HG03135 (cell line): ENCODE results near the gene CCM2L.

ENCODE experiments used
- ATAC-seq: cut with Tn5 transposase; IDR thresholded peaks from one replicate; pipeline ENCODE4 v1.9.1; 2021; ENCODE audit warnings: mild to moderate bottlenecking, moderate library complexity; ENCODE audit not compliant: unreplicated experiment

CCM2L gene

DNA sequence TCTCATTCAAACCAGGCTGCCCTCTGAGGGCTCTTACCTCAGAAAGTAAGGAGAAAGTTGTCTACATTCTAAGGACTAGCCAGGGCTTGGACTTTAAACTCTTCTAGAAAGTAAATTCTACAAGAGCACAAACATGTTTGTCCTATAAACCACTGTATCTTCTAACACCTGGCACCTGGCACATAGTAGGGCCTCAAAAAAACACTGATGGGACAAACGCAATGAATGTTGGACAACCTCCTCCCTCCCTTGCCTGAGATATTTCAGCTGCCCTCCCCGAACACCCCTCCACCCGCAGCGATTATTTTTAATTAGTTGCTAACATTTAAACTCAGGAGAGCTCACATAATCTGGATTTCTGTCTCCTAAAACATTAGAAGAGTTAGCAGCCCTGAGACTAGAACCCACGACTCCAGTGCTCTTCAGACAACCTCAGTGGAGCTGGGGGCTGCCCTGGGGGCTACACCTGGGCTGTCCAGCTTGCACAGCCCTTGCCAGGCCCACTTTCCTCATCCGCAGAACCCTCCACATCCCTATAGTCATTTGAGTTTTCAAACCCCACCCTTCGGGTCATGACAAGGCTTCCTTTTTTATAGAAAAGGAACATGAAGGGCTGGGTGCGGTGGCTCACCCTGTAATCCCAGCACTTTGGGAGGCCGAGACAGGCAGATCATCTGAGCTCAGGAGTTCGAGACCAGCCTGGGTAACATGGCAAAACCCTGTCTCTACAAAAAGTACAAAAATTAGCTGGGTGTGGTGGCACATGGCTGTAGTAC, 46.7 kb downstream of the CCM2L start:
- ATAC-seq, result no peak

DNA sequence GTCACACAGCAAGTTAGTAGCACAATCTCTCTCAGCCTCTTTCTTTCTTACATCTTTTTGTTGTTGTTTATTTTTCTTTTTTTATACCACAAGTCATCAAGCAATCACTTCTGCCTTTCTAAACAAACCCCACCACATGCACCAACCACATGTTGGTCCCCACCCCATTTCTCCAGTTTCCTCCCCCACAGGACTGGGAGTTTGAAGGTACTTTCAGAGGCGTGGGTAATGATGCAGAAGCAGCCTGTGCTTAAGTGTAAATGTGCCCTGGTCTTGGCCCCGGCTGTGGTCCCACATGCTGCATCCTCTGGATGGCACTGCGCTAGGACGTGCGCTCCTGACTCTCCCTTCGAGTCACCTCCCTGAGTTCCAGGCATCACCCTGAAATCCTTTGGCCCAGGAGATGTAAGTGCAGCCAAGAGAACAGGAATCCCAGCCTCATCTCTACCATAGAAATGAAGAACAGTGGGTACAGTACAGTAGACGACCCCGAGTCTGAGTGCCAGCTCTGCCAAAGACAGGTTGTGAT, 47.5 kb downstream of the CCM2L start:
- ATAC-seq, result no peak

DNA sequence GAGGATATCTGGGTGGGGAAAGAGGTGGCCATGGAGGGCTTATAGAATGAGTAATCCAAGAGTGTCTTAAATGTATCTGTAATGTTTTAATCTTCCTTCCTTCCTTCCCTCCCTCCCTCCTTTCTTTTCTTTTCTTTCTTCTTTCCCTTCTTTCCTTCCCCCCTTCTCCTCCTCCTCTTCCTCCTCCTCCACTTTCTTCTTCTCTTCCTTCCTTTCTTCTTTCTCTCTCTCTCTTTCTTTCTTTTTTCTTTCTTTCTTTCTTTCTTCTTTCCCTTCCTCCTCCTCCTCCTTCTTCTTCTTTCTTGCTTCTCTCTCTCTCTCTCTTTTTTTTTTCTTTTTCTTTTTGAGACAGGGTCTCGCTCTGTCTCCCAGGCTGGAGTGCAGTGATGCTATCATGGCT, 49.0 kb downstream of the CCM2L start:
- ATAC-seq, result no peak

DNA sequence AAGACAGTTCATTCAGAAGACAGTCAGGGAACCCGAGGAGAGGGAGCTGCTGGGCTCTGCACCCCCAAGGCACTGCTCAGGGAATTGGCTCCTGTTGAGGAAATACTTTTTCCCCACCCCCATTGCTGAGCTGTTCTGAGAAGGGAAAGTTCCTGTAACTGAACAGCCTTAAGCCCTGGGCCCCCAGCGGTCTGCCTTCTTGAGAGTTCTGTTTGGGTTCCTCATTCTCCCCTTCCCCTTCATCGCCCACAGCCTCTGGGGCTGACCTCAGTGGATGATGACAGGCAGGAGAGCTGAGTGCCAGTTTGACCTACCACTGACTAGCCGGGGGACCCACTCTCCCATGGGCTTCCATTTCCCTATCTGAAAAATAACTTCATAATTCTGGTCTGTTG, 52.5 kb downstream of the CCM2L start:
- ATAC-seq, result no peak

DNA sequence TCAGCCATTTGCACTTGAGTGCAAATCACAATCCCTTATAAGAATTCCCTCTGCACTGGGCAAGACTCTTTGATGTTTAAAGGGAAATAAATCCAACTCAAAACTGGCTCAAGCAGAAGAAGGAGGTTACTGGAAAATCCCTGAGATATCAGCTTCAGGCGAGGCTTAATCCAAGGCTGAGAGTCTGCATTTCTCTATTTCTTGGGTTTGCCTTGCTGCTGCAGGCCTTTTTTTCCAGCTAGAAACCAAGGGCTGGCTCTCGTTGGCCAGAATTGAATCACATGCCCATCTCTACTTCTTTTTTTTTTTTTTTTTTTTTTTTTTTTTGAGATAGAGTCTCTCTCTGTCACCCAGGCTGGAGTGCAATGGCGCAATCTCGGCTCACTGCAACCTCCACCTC, 53.5 kb downstream of the CCM2L start:
- no peak for ATAC-seq

DNA sequence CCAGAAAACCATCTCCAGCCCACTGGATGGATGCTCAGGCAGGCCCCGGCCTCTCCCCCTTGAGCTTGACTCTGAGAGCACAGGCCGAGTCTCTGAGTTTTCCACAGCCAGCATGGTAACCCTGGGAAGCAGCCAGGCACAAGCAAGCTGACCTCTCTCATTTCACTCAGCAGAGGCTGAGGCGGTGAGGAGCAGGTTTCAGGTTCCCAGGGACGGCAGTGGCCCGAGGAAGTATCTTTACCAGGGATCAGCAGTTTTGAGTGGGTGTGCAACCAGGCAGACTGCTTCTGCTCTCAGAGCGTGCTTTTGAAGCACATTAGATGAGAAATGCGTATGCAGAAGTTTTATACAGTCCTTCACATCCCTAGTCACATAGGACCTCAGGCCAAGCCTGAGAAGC, 54.4 kb downstream of the CCM2L start:
- no peak for ATAC-seq

DNA sequence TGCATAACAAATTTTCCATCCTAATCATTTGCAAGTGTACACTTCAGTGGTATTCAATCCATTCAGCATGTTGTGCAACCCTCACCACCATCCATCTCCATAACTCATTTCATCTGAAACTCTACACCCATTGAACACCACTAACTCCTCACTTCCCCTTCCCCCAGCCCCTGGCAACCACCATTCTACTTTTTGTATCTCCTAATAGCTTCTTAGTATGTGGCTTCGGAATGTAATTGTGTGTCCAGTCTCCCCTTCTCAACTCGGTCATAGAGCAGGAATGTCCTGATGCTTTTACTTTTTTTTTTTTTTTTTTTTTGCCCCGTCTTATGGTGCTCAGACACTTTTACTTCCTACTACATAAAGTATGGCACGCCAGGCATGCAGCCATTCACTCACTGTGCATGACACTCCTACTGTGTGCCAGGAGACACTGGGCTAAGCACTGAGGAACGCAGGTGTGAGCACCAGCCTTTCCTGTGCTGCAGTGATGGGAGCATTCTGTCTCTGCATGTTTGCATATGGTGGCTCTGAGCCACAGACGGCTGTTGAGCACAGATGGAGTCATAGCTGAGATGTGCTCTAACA, 57.1 kb downstream of the CCM2L start:
- no peak for ATAC-seq

DNA sequence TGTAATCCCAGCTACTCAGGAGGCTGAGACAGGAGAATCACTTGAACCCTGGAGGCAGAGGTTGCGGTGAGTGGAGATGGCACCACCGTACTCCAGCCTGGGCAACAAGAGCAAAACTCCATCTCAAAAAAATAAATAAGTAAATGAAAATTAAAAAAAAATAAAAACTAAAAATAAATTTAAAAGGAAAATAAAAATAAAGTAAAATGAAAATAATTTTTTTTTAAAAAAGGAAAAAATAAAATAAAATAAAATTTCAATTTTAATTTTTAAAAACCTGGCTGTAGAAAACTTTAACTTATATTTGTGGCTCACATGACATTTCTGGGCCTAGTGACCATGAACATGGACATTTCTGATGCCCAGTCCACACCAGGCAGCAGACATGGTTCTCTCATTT, 57.9 kb downstream of the CCM2L start:
- ATAC-seq, result no peak

DNA sequence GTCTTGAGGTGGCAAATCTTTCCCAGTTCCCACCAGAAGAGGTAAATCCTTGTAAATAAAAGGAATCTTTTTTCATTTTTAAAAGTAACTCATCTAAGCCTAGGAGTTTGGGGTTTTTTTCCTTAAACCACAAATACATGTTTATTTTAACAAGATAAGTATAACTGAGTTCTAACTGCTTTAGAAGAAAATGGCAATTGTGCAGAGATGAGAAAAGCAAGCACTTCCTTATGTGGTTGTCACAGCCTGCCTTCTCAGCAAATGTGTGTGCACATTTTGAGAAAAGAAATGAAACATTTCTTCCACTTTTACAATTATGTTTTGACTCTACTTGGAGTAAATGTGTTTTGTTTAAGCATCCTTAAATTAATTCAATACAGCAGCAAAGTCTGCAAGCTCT, 59.5 kb downstream of the CCM2L start:
- ATAC-seq, result no peak

DNA sequence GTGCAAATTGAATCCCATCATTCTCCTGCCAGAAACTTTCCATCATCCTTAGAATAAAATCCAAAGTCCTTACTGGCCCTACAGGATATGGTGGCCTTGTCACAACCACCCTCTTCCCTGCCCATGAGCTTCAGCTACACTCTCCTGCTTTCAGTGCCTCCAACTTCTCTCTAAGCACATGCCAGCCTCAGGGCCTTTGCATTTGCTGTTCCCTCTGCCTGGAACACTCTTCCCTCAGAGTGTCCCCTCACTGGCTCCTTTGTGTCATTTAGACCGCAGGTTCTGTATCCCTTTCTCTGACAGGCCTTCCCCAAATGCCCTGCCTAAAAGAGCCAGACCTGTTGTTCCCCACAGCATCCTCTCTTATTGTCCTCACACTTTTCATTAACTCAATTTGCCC, 60.0 kb downstream of the CCM2L start:
- ATAC-seq, result no peak

DNA sequence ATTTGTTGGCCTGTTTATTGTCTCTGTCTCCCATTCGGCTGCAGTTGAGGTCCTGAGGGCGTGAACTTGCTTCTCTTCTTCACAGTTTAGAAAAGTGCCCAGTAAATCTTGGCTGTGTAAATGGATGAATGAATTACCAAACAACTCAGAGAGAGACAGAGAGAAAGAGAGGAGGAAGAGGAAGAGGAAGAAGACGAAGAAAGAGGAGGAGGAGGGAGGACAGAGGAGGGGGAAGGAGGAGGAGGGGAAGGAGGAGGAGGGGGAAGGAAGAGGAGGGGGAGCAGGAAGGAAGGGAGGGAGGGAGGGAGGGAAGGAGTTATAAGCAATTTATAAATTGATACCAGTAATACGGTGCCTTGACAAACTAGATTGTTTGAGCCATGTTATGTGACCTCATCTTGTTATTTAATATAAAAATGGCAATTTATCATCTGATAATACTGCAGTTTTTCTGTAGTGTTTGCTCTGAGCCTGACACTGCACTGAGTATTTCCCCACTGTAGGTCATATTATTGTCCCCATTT, 60.5 kb downstream of the CCM2L start:
- no peak for ATAC-seq

DNA sequence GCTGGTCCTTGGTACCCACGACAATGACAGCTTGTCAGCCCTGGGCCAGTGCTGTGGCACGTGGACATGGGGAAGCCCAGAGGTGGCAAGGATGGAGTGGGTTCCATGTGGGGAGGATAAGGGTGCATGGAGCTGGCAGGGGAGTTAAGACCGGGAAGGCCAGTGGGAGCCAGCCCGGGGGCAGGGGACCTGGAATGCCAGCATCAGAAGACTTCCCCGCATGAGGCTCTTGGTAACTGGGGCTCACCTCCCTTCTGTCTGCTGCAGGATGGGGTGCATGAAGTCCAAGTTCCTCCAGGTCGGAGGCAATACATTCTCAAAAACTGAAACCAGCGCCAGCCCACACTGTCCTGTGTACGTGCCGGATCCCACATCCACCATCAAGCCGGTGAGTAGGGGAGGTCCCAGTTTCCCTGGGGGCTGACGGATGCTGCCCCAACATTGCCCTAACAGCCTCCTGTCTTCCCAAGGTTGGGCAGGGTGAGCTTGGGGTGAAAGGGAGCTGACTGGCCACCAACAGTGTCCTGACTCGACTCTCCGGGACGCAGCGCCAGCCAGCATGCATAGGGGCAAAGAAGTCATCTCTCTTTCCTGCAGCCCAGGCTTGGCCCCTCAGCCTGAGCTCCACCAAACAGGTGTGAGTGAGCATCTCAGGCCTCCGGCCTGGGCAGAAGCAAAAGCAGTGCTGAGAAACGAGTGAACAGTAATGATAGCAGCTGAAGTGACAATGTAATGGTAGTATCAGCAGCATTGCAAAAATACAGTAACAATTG, 61.3 kb downstream of the CCM2L start:
- no peak for ATAC-seq

DNA sequence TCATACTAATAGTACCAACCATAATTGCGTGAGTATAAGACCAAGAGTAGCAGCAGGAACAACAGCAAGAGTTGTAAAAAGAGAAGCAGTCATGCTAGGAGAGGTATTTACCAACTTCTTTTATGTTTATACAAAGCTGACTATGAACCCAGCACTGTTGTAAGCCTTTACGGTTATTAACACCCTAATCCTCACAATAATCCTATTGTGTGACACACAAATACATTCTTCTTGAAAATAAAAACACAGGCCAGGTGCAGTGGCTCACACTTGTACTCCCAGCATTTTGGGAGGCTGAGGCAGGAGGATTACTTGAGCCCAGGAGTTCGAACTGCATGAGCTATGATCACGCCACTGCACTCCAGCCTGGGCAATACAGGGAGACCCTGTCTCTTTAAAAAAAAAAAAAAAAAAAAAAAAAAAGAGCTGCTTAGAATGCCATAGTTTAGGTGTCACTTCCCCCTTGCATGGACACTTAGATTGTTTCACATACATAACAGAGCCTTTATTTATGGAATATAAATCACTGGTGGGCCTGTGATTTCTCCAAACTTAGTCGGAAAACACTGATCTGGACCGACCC, 62.0 kb downstream of the CCM2L start:
- no peak for ATAC-seq

DNA sequence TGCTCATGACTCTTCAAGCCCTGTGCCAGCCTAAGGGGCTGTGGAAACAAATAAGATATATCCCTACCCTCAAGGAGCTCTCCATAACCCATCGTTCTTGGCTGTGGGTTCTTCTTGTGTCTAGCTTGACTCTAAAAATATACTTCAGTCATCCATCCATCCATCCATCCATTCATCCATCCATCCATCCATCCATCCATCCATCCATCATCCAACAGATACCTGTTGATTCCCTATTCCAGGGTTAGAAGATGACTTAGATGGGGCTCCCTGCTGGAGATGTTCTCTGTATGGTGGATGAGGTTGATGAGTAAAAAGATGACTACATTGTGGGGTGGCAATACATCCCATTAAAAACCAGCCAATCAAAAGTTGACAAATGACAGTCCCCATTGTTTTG, 65.3 kb downstream of the CCM2L start:
- ATAC-seq, result no peak

DNA sequence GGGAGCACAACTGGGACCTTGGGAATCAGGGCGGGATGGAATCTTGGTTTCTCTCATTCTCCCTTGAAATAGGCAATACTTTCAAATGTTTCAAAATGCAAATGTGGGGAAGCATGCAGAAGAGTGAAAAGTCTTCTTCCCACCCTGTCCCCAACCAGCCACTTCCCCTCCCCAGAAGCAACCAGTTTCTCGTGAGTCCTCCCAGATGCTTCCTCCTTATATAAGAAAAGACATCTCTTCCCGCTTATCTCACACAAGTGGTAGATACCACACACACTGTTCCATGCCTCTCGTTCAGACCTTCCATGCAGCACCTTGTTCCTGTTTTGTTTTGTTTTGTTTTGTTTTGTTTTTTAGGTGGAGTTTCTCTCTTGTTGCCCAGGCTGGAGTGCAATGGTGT, 67.0 kb downstream of the CCM2L start:
- no peak for ATAC-seq

DNA sequence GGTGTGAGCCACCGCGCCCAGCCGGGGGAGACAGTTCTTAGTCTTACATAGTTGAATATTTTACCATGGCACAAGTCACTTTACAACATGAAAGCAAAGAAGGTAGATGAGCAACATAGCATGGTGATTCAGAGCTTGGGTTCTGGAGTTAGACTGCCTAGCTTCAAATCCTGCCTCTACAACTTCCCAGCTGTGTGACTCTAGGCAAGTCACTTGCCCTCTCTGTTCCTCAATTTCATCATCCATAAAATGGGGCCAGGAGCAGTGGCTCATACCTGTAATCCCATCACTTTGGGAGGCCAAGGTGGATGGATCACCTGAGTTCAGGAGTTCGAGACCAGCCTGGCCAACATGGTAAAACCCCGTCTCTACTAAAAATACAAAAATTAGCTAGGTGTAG, 68.1 kb downstream of the CCM2L start:
- ATAC-seq, result no peak

DNA sequence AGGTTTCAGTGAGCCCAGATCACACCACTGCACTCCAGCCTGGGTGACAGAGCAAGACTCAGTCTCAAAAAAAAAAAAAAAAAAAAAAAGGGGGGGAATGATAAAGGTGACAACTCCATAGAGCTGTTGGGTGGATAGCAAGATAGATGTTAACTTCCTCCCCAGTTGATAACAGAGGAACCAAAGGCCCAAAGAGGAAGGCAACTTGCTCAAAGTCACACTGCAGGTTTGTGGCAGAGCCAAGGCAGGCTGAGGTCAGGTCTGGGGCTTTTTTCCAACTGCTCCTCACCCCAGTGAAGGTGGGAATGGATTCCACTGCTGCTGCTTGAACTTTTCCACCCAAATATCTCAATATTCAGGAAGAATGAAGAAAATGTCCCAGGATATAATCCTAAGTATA, 68.6 kb downstream of the CCM2L start:
- no peak for ATAC-seq

DNA sequence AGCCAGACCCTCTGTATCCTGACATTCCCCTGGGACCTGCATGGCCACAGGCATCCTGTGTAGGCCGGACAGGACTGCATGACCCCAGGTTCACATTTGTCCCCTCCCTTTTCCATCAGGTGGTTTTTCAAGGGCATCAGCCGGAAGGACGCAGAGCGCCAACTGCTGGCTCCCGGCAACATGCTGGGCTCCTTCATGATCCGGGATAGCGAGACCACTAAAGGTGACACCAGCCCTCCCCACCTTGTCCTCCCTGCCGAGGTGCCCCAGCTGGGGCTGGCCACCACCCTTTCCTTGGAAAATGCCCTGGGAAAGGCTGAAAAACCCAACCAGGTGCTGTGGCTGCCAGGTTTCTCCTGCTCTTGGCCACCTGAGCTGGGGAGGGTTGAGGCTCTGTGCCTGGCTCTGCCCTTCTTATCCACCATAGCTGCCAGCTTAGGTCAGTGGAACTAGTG, 69.4 kb downstream of the CCM2L start:
- no peak for ATAC-seq

DNA sequence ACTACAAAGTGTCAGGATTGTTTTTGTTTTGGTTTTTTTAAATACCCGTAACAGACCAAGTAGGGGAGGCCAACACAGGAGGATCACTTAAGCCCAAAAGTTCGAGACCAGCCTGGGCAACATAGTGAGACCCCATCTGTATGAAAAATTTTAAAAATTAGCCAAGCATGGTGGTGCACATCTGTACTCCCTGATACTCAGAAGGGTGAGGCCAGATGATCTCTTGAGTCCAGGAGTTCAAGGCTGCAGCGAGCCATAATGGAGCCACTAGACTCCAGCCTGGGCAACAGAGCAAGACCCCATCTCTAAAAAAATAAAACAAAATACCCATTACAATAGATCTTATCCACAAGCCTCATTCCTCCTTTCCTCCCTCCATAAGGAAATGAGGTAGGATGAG, 70.5 kb downstream of the CCM2L start:
- ATAC-seq, result no peak
